ENCODE data around the gene RNF157.
A peak's percentile ranks its signal among the peaks of the same experiment; 100 is the strongest.

RNF157 gene

GRCh38 chr17:76123749-76124581, 116.3 kb downstream of the RNF157 start:
- no peak for DNase-seq (ENCODE audit: low spot score)

- DNase-seq (ENCODE audit: low spot score) = no peak
These were observed 117.1 kb downstream of the RNF157 start for GRCh38 chr17:76123191-76123499.

GRCh38 chr17:76122431-76123190, 117.7 kb downstream of the RNF157 start:
- no peak for DNase-seq (ENCODE audit: low spot score)

- DNase-seq (ENCODE audit: low spot score) = no peak
These were observed 118.3 kb downstream of the RNF157 start for GRCh38 chr17:76121932-76122430.

GRCh38 chr17:76120658-76121008, 119.7 kb downstream of the RNF157 start:
- DNase-seq (ENCODE audit: low spot score) = no peak

- no peak for DNase-seq (ENCODE audit: low spot score)
These were observed 120.6 kb downstream of the RNF157 start for GRCh38 chr17:76119409-76120371.

- DNase-seq (ENCODE audit: low spot score) = no peak
These were observed 125.0 kb downstream of the RNF157 start for GRCh38 chr17:76115138-76115754.

GRCh38 chr17:76111956-76112355, 128.3 kb downstream of the RNF157 start:
- no peak for DNase-seq (ENCODE audit: low spot score)

- DNase-seq (ENCODE audit: low spot score) = no peak
These were observed 132.8 kb downstream of the RNF157 start for GRCh38 chr17:76107509-76107908.

- no peak for DNase-seq (ENCODE audit: low spot score)
These were observed 133.6 kb downstream of the RNF157 start for GRCh38 chr17:76106703-76107102.

- DNase-seq (ENCODE audit: low spot score) = no peak
These were observed 135.4 kb downstream of the RNF157 start for GRCh38 chr17:76104896-76105231.

GRCh38 chr17:76104140-76104895, 136.0 kb downstream of the RNF157 start:
- no peak for DNase-seq (ENCODE audit: low spot score)

GRCh38 chr17:76103274-76104139, 136.8 kb downstream of the RNF157 start, which contains the start of gene EXOC7:
TSS of gene EXOC7 (minus strand) at chr17:76103787. CDS start at chr17:76103692, 95 bp downstream.
- peak; percentile 95 for DNase-seq (ENCODE audit: low spot score)

- DNase-seq (ENCODE audit: low spot score) = no peak
These were observed 137.4 kb downstream of the RNF157 start for GRCh38 chr17:76102944-76103273.

- no peak for DNase-seq (ENCODE audit: low spot score)
These were observed 142.5 kb downstream of the RNF157 start for GRCh38 chr17:76097716-76098295.

GRCh38 chr17:76095943-76096342, 144.3 kb downstream of the RNF157 start:
- DNase-seq (ENCODE audit: low spot score) = no peak

GRCh38 chr17:76094046-76094445, 146.2 kb downstream of the RNF157 start:
- no peak for DNase-seq (ENCODE audit: low spot score)

GRCh38 chr17:76092526-76093413, 147.5 kb downstream of the RNF157 start:
- peak; percentile 61 for DNase-seq (ENCODE audit: low spot score)
